Neural cell (in vitro differentiated cells): Measurements from ENCODE around the gene WDR91.

Experiments used
- CTCF ChIP-seq: fragments of 450-650 bp; IDR thresholded peaks from 2 replicates; pipeline ENCODE4 v1.5.1; 2014; ENCODE audit warnings: antibody characterized with exemption, mild to moderate bottlenecking, moderate library complexity; ENCODE audit not compliant: poor library complexity, severe bottlenecking
- EZH2 ChIP-seq: fragments of 200-600, 300-800 bp; shearing (Covaris generic), sonication (generic); IDR thresholded peaks from 2 replicates; pipeline ENCODE4 v1.6.1; 2014; ENCODE audit warnings: antibody characterized with exemption, low read length, borderline replicate concordance, mild to moderate bottlenecking; ENCODE audit not compliant: insufficient read depth, poor library complexity, severe bottlenecking
- REST ChIP-seq: IDR thresholded peaks from 2 replicates; pipeline ENCODE4 v1.6.1; 2012; ENCODE audit warnings: borderline replicate concordance

- TF ChIP-seq CTCF (no peak), REST (no peak), EZH2 (no peak)
These were observed 10.4 kb downstream of the WDR91 start for GRCh38 chr7:135200821-135201331.
